Endothelial cell of umbilical vein (primary cell): Measurements from ENCODE around the gene GNAT1. TPM values are rescaled to one million over a fixed set of nuclear protein-coding genes. Genes with fewer than 3 reads are reported as not detected.

ENCODE experiments used
- BruUV-seq: library from RNA; stranded (reverse); fragments of 400-500 nt; replicated peaks from 2 replicates; lab custom pipeline; 2021; lab: Mats Ljungman, UMichigan
- CTCF ChIA-PET: fragments of 300-600, 350-600 bp; sonication (Branson Sonifier 250); formaldehyde crosslinking; loops from one replicate; lab custom pipeline; 2021; ENCODE audit warnings: antibody characterized with exemption, inconsistent platforms; lab: Charles Lee
- POLR2A ChIA-PET: fragments of 300-600, 350-600 bp; sonication (Branson Sonifier 250); formaldehyde crosslinking; loops from one replicate; lab custom pipeline; 2021; ENCODE audit warnings: antibody characterized with exemption, inconsistent platforms; lab: Charles Lee
- DNase-seq: peaks from one replicate; pipeline ENCODE4 v3.0.0-alpha.2; 2011; ENCODE audit warnings: low read depth, low spot score
- FAIRE-seq: peaks from 2 replicates; lab custom pipeline; 2011; peaks lifted over from hg19 to GRCh38; lab: Jason Lieb, UNC
- H2AFZ ChIP-seq: 2 replicates; pipeline ENCODE4 v1.6.0; 2012; ENCODE audit warnings: low read depth, low read length, control low read depth, inconsistent platforms
- H3K27ac ChIP-seq: 2 replicates; pipeline ENCODE4 v1.5.1; 2011; ENCODE audit warnings: low read depth, mild to moderate bottlenecking, control low read depth, low read length, moderate library complexity; ENCODE audit not compliant: insufficient read depth
- H3K27me3 ChIP-seq, 2 experiments: 2 replicates each; pipeline versions ENCODE4 v1.6.0 to v1.6.1; 2011; ENCODE audit warnings: low read length in 2 of 2, mixed read lengths in 1 of 2; ENCODE audit not compliant: control insufficient read depth in 2 of 2, insufficient read depth in 2 of 2
- H3K36me3 ChIP-seq, 2 experiments: 2 replicates in 1 of 2; 3 replicates in 1 of 2; pipeline ENCODE4 v1.5.1; 2011; ENCODE audit warnings: low read length in 2 of 2, mild to moderate bottlenecking in 1 of 2, moderate library complexity in 1 of 2; ENCODE audit not compliant: control insufficient read depth in 2 of 2, insufficient read depth in 2 of 2; ENCODE audit errors: extremely low read depth in 1 of 2
- H3K4me1 ChIP-seq: 3 replicates; pipeline ENCODE4 v1.5.1; 2011; ENCODE audit warnings: mild to moderate bottlenecking, low read length; ENCODE audit not compliant: control insufficient read depth, insufficient read depth; ENCODE audit errors: extremely low read depth
- H3K4me2 ChIP-seq: 2 replicates; pipeline ENCODE4 v1.6.1; 2011; ENCODE audit warnings: low read length, control low read depth, mixed read lengths; ENCODE audit not compliant: insufficient read depth
- H3K4me3 ChIP-seq, 3 experiments: fragments of 200-600 bp in 1 of 3; sonication (generic), shearing (Covaris generic) in 1 of 3; replicated peaks in 1 of 3; 2 replicates each; pipeline ENCODE4 v1.5.1; 2011 to 2016; ENCODE audit warnings: control low read depth in 3 of 3, low read length in 3 of 3, mild to moderate bottlenecking in 2 of 3, inconsistent platforms in 1 of 3, low read depth in 1 of 3, moderate library complexity in 1 of 3; ENCODE audit not compliant: insufficient read depth in 1 of 3
- H3K79me2 ChIP-seq: 2 replicates; pipeline ENCODE4 v1.6.0; 2012; ENCODE audit warnings: low read length, inconsistent platforms; ENCODE audit not compliant: control insufficient read depth, insufficient read depth
- H3K9ac ChIP-seq: replicated peaks from 2 replicates; pipeline ENCODE3; 2011; ENCODE audit warnings: low read length, control low read depth; ENCODE audit not compliant: insufficient read depth; ENCODE audit errors: extremely low read depth
- H3K9me1 ChIP-seq: replicated peaks from 3 replicates; pipeline ENCODE4 v1.6.0; 2011; ENCODE audit warnings: mild to moderate bottlenecking, low read length; ENCODE audit not compliant: control insufficient read depth, insufficient read depth; ENCODE audit errors: extremely low read depth
- H3K9me3 ChIP-seq: replicated peaks from 2 replicates; pipeline ENCODE4 v1.5.1; 2012; ENCODE audit warnings: low read length, inconsistent platforms; ENCODE audit not compliant: control insufficient read depth, insufficient read depth
- H4K20me1 ChIP-seq: replicated peaks from 2 replicates; pipeline ENCODE3; 2011; ENCODE audit warnings: mild to moderate bottlenecking, low read length; ENCODE audit not compliant: control insufficient read depth, insufficient read depth; ENCODE audit errors: extremely low read depth
- EZH2 ChIP-seq: IDR thresholded peaks from 2 replicates; pipeline ENCODE4 v1.6.1; 2012; ENCODE audit warnings: borderline replicate concordance, low read depth, mild to moderate bottlenecking, moderate library complexity, low read length, inconsistent platforms; ENCODE audit not compliant: severe bottlenecking
- FOS ChIP-seq: IDR thresholded peaks from 2 replicates; pipeline ENCODE4 v1.6.1; 2011; ENCODE audit warnings: mild to moderate bottlenecking, low read length, moderate library complexity, borderline replicate concordance; ENCODE audit not compliant: insufficient read depth
- GATA2 ChIP-seq: IDR thresholded peaks from 2 replicates; pipeline ENCODE4 v1.7.0; 2011; ENCODE audit warnings: low read depth, mild to moderate bottlenecking, moderate library complexity, mixed read lengths, low read length; ENCODE audit not compliant: insufficient read length, insufficient read depth
- JUN ChIP-seq: IDR thresholded peaks from 2 replicates; pipeline ENCODE4 v1.6.1; 2011; ENCODE audit warnings: borderline replicate concordance, low read depth; ENCODE audit not compliant: insufficient read length, insufficient read depth
- MYC ChIP-seq: IDR thresholded peaks from one replicate; pipeline ENCODE4 v1.6.1; 2011; ENCODE audit warnings: mild to moderate bottlenecking, low read depth, low read length
- POLR2AphosphoS5 ChIP-seq: IDR thresholded peaks from 2 replicates; pipeline ENCODE4 v1.6.1; 2012; ENCODE audit warnings: low read depth, mild to moderate bottlenecking, control low read depth, low read length, moderate library complexity; ENCODE audit not compliant: insufficient read depth
- dilution Hi-C: fragments of 300-500 bp; cut with MboI; formaldehyde crosslinking; loops from one replicate; pipeline ENCODE4 v1.15.0; 2019; ENCODE audit warnings: low sequenced_read_pairs; ENCODE audit not compliant: extremely low pct_ligation_motif_present
- intact Hi-C: fragments of 100-400 bp; cut with micrococcal nuclease; formaldehyde crosslinking; loops from one replicate; pipeline ENCODE4 v1.10.0; 2022
- polyA plus RNA-seq, 4 experiments: library from polyadenylated mRNA; depleted of rRNA in 3 of 4; stranded (reverse) in 3 of 4; unstranded in 1 of 4; fragments of >200 nt; gene quantifications; 2 replicates each; pipeline versions ENCODE4 v1.2.1 to v1.2.3, GENCODE V29; 2011 to 2012; ENCODE audit warnings: missing spikeins in 1 of 4
- total RNA-seq: library from RNA; stranded (reverse); gene quantifications from 2 replicates; pipeline ENCODE4 v1.2.3, GENCODE V29; 2021
- TF ChIP-seq, protein P1 (sequence below): IDR thresholded peaks from 2 replicates; pipeline ENCODE4 v1.6.1; 2011; ENCODE audit not compliant: insufficient read depth, insufficient read length
- TF ChIP-seq, protein P2 (sequence below), 2 donors: IDR thresholded peaks; 1 replicate in 1 of 2; 2 replicates in 1 of 2; pipeline ENCODE4 v1.5.1; 2011; ENCODE audit warnings: low read length in 2 of 2, mild to moderate bottlenecking in 2 of 2, moderate library complexity in 2 of 2, control low read depth in 1 of 2, inconsistent platforms in 1 of 2, low read depth in 1 of 2; ENCODE audit not compliant: insufficient read depth in 1 of 2; ENCODE audit errors: extremely low read depth in 1 of 2

The GNAT1 gene
- total and polyA plus RNA-seq, 2 donors (not counting 3 experiments of a cell fraction or from before 2014, with no cell fraction given) = 0.77 TPM; not detected in 1

DNA sequence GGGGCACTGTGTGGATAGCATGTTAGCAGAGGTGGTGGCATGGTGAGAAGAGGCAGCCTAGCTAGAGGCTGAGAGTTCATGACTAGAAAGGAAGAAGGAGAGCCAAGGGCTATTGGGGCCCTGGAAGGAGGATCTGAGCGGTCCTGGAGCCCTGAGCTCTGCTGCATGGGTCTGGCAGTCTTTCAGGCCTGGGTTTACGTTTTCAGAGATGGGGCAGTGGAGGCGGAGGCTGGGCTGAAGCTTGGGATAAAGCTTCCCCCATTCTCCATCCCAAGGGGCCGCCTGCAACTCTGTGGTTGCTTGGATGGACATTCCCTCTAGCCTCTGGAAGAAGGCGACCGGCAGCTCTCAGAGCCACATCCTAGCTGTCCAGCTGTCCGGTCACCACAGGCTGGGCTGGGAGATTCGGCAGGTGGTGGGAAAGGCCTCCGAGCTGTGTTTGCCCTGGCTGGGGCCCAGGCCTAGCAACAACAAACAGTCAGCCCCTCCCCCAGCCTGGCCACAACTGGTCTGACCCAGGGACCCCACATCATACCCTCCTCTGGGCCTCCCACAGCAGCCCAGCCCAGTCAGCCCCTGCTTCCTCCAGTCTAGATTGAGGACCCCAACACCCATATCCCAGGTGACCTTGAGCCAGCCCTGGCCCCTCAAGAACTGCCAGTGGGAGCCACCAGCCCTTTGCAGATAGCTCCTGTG is 11.9 kb downstream of the GNAT1 start:
- DNase-seq (no peak), FAIRE-seq (no peak)
- TF ChIP-seq, protein P1, sequence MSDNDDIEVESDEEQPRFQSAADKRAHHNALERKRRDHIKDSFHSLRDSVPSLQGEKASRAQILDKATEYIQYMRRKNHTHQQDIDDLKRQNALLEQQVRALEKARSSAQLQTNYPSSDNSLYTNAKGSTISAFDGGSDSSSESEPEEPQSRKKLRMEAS = no peak
- TF ChIP-seq EZH2 (no peak), MYC (no peak), GATA2 (no peak), POLR2AphosphoS5 (no peak), JUN (no peak), FOS (no peak)
- TF ChIP-seq, protein P2, sequence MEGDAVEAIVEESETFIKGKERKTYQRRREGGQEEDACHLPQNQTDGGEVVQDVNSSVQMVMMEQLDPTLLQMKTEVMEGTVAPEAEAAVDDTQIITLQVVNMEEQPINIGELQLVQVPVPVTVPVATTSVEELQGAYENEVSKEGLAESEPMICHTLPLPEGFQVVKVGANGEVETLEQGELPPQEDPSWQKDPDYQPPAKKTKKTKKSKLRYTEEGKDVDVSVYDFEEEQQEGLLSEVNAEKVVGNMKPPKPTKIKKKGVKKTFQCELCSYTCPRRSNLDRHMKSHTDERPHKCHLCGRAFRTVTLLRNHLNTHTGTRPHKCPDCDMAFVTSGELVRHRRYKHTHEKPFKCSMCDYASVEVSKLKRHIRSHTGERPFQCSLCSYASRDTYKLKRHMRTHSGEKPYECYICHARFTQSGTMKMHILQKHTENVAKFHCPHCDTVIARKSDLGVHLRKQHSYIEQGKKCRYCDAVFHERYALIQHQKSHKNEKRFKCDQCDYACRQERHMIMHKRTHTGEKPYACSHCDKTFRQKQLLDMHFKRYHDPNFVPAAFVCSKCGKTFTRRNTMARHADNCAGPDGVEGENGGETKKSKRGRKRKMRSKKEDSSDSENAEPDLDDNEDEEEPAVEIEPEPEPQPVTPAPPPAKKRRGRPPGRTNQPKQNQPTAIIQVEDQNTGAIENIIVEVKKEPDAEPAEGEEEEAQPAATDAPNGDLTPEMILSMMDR (IDR thresholded peaks at IDR 0.05; ENCODE audit: extremely low read depth in 1 of 2, insufficient read depth in 1 of 2, low read depth in 1 of 2, low read length in 2 of 2) = no peak
- dilution Hi-C loops = no loop called here
- no peak overlapping the region for H3K9ac ChIP-seq
- H4K20me1 ChIP-seq = no peaks in the 10 kb centered on the region
- CTCF ChIA-PET = interaction anchor here (1.0 to 4.8 kb wide), 9 partner anchors 8 to 81 kb away, joined by 3 to 43 read pairs (median 5); no protein-coding TSS in a partner anchor
- intact Hi-C loops = no loop called here
- no peak overlapping the region for H3K4me2 ChIP-seq
- no peaks in the 10 kb centered on the region for H3K9me1 ChIP-seq
- H3K79me2 ChIP-seq = no peaks in the 10 kb centered on the region
- H2AFZ ChIP-seq = no peak overlapping the region
- peaks cover 18% of the 10 kb centered on the region in 2 experiments for H3K27me3 ChIP-seq
- POLR2A ChIA-PET = no interaction called here
- no peak overlapping the region for H3K4me3 ChIP-seq
- no peaks in the 10 kb centered on the region for H3K9me3 ChIP-seq
- H3K4me1 ChIP-seq = peaks cover 3% of the 10 kb centered on the region
- no peak overlapping the region for H3K27ac ChIP-seq
- no TSS peak for BruUV-seq
- no peaks in the 10 kb centered on the region for H3K36me3 ChIP-seq
